Kidney (tissue), 14 donors: ENCODE measurements around the gene EZR. TPM values are rescaled to one million over a fixed set of nuclear protein-coding genes. Genes with fewer than 3 reads are reported as not detected.

Experiments used
- DNase-seq, 5 donors: peaks; one replicate each; pipeline ENCODE4 v3.0.0-alpha.2; 2013 to 2020
- FAIRE-seq: peaks from 2 replicates; lab custom pipeline; 2012; peaks lifted over from hg19 to GRCh38; lab: Jason Lieb, UNC
- H3K27ac ChIP-seq, 2 donors: one replicate each; pipeline ENCODE4 v1.7.0; 2013; ENCODE audit warnings: low read depth in 2 of 2, low read length in 2 of 2, inconsistent platforms in 1 of 2
- H3K27me3 ChIP-seq: one replicate; pipeline ENCODE4 v1.7.1; 2013; ENCODE audit warnings: low read length, inconsistent platforms; ENCODE audit not compliant: control insufficient read depth, insufficient read depth
- H3K36me3 ChIP-seq, 3 donors: one replicate each; pipeline versions ENCODE4 v1.7.0 to v1.7.1; 2013; ENCODE audit warnings: low read length in 3 of 3, control low read depth in 1 of 3, inconsistent platforms in 1 of 3; ENCODE audit not compliant: insufficient read depth in 3 of 3, control insufficient read depth in 2 of 3
- H3K4me1 ChIP-seq, 3 donors: one replicate each; pipeline versions ENCODE4 v1.7.0 to v1.7.1; 2013; ENCODE audit warnings: low read length in 3 of 3, inconsistent platforms in 1 of 3, low read depth in 1 of 3; ENCODE audit not compliant: control insufficient read depth in 2 of 3, insufficient read depth in 2 of 3
- H3K4me3 ChIP-seq, 3 donors: one replicate each; pipeline versions ENCODE4 v1.7.0 to v1.8.1; 2013; ENCODE audit warnings: low read length in 3 of 3, control low read depth in 1 of 3, inconsistent platforms in 1 of 3
- H3K9ac ChIP-seq, 3 donors: one replicate each; pipeline versions ENCODE4 v1.7.0 to v1.7.1; 2013; ENCODE audit warnings: low read length in 3 of 3, control low read depth in 1 of 3, inconsistent platforms in 1 of 3
- H3K9me3 ChIP-seq, 3 donors: one replicate each; pipeline versions ENCODE4 v1.7.0 to v1.7.1; 2013; ENCODE audit warnings: low read length in 3 of 3, control low read depth in 1 of 3, inconsistent platforms in 1 of 3; ENCODE audit not compliant: control insufficient read depth in 2 of 3, insufficient read depth in 1 of 3
- CTCF ChIP-seq: IDR thresholded peaks from 3 replicates; pipeline ENCODE4 v1.5.1; 2012; ENCODE audit warnings: mild to moderate bottlenecking, moderate library complexity, borderline replicate concordance; ENCODE audit not compliant: insufficient read depth; ENCODE audit errors: extremely low read depth
- intact Hi-C: fragments of 100-400 bp; cut with DNase I; formaldehyde crosslinking; loops from one replicate; pipeline ENCODE4 v1.11.1; 2022
- microRNA-seq: library from miRNA; unstranded; fragments of <30 nt; microRNA quantifications from one replicate; pipeline ENCODE4 v1.2.0, GENCODE V29; 2020
- polyA plus RNA-seq: library from polyadenylated mRNA; stranded (reverse); fragments of 350-450 nt; fragmentation: Illumina TruSeq; extraction: RNeasy Lipid Tissue Mini Kit (QIAGEN cat#74804); gene quantifications from one replicate; pipeline ENCODE4 v1.2.3, GENCODE V29; 2014; ENCODE audit warnings: low read depth, low replicate concordance; ENCODE audit not compliant: insufficient read depth
- total RNA-seq: library from RNA; stranded (reverse); fragmentation: NEBNext Ultra II Directional; extraction: Animal tissue kit (Norgen Biotek cat#: 25700); gene quantifications from one replicate; pipeline ENCODE4 v1.2.1, GENCODE V29; 2021
- donor health status: control.
- donor health status: control.
- donor health status: control.
- donor health status: control.
- donor health status: control.
- donor health status: DM: yes; HTN: yes; CAD: no.
- donor health status: Normal renal cell carcinoma (clear cell type).

Gene EZR
- total and polyA plus RNA-seq, 2 donors from 2014 or later = 154 to 636 TPM

DNA sequence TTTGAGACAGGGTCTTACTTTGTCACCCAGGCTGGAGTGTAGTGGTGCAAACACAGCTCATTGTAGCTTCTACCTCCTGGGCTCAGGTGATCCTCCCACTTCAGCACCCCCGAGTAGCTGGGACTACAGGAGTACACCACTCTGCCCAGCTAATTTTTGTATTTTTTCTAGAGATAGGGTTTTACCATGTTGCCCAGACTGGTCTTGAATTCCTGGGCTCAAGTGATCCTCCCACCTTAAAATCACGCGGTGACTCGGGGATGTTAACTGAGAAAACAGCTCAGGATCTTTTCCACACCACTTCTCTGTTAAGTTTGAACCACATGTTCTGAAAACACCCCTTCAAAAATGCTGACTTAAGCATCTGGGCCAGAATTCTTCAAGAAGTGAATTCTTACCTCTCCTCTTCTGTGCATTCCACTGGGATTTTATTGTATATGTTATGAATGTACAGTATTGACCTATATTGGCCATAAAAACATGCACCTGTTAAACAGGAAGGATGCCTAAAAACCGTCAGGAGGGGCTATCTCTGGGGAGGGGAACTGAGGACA is 96.9 kb downstream of the EZR start:
- FAIRE-seq (no peak), DNase-seq (no peak)
- Histone ChIP-seq H3K4me3 (no peak overlapping the region), H3K9ac (no peak overlapping the region), H3K27ac (no peak overlapping the region), H3K36me3 (no peaks in the 10 kb centered on the region), H3K4me1 (peaks cover 0 to 10% (median 0%) of the 10 kb centered on the region in 3 donors), H3K9me3 (no peaks in the 10 kb centered on the region), H3K27me3 (no peaks in the 10 kb centered on the region)
- intact Hi-C loops = no loop called here
- no peak for TF ChIP-seq CTCF

- FAIRE-seq (no peak), DNase-seq (peak in 3 of 5 donors; percentile 59 to 77 (median 61))
- H3K9me3 ChIP-seq = no peaks in the 10 kb centered on the region
- peaks cover 0 to 10% (median 0%) of the 10 kb centered on the region in 3 donors for H3K4me1 ChIP-seq
- no peaks in the 10 kb centered on the region for H3K27me3 ChIP-seq
- no peak overlapping the region for H3K4me3 ChIP-seq
- peak; percentile 55 for TF ChIP-seq CTCF
- H3K9ac ChIP-seq = no peak overlapping the region
- H3K36me3 ChIP-seq = no peaks in the 10 kb centered on the region
- H3K27ac ChIP-seq = no peak overlapping the region
- intact Hi-C loops = no loop called here
These were observed 100.6 kb downstream of the EZR start for GRCh38 chr6:158718461-158719046.

- H3K4me3 ChIP-seq = no peak overlapping the region
- no peak overlapping the region for H3K9ac ChIP-seq
- no peaks in the 10 kb centered on the region for H3K36me3 ChIP-seq
- H3K27me3 ChIP-seq = no peaks in the 10 kb centered on the region
- peak overlapping the region in 1 of 2 donors; percentile 11 for H3K27ac ChIP-seq
- DNase-seq (no peak), FAIRE-seq (no peak)
- H3K4me1 ChIP-seq = peaks cover 0 to 10% (median 0%) of the 10 kb centered on the region in 3 donors
- no peaks in the 10 kb centered on the region for H3K9me3 ChIP-seq
- no peak for TF ChIP-seq CTCF
- intact Hi-C loops = no loop called here
These were observed 101.5 kb downstream of the EZR start for GRCh38 chr6:158717341-158718330.

Small RNA genes lying within 50 kb of the gene (microRNA-seq; reads per million reads assigned to microRNA genes)
- not detected for gene MIR3918

Other genes with a start within 250 kb of the EZR start
- gene DYNLT1, start 174.6 kb downstream of the EZR start, total RNA-seq = 145 TPM
- gene DYNLT1, start 174.6 kb downstream of the EZR start, polyA plus RNA-seq = 406 TPM
- 16.0 TPM for gene SYTL3, start 169.3 kb downstream of the EZR start, total RNA-seq
- 3.1 TPM for gene SYTL3, start 169.3 kb downstream of the EZR start, polyA plus RNA-seq
- 20.2 TPM for gene RSPH3, start 180.8 kb upstream of the EZR start, total RNA-seq
- gene RSPH3, start 180.8 kb upstream of the EZR start, polyA plus RNA-seq = 5.5 TPM
- 8.8 TPM for gene TAGAP, start 225.6 kb upstream of the EZR start, total RNA-seq
- 0.45 TPM for gene TAGAP, start 225.6 kb upstream of the EZR start, polyA plus RNA-seq